HG03469 (cell line): ENCODE data around the gene AHSG.

Source experiments
- ATAC-seq: cut with Tn5 transposase; IDR thresholded peaks from one replicate; pipeline ENCODE4 v1.9.1; 2021; ENCODE audit warnings: mild to moderate bottlenecking, moderate library complexity, moderate number of reproducible peaks; ENCODE audit not compliant: unreplicated experiment

AHSG gene

DNA sequence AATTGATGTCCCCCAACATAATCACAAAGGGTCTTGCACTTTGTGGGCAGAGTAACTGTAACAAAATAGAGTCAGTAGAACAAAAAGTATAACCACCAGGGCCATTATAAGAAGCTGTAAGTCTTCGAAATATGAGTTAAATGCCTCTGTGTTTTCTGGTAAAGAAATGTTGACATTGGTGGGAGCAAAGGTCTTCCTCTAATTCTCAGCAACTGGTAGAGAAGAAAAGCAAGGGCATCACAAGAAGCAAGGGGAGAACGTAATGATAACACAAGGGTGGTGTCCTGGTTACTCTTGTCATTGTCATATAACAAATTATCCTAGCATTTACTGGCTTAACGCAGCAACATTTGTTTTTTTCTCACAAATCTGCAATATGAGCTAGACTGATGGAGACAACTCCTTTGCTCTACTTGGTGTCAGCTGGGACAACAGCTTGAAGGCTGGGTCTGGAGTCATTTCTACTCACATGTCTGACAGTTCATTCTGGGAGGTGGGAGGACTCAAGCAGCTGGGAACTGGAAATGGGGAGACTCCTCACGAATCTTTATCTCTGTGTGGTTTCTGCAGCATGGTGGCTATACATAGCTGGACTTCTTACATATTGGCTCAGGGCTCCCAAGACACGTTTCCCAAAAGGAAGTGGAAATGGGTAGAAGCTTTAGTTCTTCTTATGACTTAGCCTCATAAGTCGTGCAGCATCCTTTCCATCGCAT lies 22.1 kb upstream of the AHSG start:
- ATAC-seq = no peak

DNA sequence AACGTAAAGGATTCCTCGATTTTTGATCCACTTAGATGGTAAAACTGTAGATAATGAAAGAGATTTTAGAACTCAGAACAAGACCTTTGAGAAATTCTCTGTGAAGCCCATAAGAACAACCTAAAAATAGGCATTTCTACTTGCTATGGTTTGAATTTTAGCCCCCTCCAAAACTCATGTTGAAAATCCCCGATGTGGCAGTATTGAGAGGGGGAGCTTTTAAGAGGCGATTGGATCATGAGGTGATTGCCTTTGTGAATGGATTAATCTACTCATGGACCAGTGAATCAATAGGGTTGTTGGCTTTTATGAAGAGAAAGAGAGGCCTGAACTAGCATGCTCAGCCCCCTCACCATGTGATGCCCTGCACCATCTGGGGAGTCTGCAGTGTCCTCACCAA lies 20.2 kb upstream of the AHSG start:
- ATAC-seq = no peak

DNA sequence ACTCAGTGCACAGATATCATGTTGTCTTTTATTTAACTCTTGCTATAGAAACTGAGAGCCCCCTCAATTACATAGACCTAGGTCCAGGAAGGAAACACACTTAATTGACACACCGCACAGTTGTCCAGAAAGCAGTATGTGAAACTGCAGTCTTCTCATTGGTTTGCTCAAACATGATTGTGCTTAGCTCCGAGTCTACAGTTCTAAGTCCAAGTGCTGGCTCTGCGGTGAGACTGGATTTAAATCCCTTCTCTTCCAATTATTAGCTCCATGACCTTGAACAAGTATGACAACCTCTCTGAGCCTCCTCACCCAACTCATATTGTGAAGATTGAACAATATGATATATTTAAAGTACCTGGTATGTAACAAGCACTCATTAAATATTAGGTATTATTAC lies 19.0 kb upstream of the AHSG start:
- ATAC-seq = no peak

DNA sequence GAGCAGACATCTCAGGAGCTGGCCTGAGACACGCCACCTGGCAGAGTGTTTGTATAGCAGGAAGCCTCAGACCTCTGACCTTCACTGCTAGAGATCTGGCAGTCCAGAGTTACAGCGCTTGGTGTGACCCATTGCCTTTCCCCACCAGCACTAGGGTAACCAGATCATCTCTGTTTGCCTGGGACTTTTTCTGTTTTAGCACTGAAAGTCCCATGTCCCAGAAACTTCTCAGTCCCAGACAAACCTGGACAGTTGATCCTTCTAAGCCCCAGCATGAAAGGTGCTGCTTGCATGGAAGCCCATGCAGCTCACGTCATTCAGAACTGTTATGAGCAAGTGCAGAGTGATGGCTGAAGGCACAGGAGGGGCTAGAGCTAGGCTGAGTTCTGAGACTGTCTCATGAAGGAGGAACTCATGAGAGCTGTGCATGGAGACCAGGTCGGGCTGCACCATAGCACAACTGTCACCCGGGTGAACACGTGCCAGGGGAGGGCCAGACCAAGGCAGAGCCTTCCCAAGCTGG lies 18.2 kb upstream of the AHSG start:
- no peak for ATAC-seq

DNA sequence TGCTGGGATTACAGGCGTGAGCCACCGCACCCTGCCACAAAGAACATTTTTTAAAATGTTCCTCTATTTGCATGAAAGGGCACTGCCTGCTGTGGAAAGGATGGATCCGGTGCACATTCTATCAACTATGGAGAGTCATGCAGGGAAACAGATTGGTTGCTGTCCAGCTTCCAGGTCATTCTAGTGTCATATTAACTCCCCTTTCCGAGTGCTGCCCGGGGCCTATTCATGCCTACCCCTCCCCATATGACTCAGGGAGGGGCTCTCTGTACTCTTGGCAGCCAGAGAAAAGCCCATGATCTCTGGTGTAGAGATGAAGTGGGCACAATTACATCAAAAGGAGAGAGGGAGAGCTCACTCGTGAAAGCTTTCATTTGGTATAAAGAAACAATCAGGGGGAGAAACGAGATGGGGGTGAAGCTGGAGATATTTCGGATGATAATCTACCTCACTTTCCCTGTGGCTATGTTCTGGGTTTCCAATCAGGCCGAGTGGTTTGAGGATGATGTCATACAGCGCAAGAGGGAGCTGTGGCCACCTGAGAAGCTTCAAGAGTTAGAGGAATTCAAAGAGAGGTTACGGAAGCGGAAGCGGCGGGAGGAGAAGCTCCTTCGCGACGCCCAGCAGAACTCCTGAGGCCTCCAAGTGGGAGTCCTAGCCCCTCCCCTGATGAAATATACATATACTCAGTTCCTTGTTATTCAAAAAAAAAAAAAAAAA lies 16.1 kb upstream of the AHSG start:
- ATAC-seq = no peak

DNA sequence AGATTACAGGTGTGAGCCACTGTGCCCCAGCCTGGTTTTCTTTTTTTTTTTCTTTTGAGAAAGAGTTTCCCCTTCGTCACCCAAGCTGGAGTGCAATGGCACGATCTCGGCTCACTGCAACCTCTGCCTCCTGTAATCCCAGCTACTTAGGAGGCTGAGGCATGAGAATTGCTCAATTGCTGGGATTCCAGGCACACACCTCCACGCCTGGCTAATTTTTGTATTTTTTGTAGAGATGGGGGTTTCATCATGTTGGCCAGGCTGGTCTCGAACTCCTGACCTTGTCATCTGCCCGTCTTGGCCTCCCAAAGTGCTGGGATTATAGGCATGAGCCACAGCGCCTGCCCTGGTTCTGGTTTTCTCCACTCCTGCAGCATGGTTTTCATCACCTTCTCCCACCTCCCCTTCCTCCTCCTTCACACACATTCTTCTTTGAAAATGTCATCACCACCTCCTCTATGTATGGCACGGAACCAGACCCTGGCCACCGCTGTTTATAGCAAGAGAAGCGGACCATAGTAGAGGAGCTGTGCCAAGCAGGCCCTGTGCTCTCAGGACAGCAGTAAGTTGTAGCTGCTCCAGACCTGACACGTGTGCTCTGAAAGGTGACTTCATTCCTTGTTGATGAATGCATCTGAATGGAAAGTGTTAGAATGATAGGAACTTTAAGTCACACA lies 14.6 kb upstream of the AHSG start:
- no peak for ATAC-seq

DNA sequence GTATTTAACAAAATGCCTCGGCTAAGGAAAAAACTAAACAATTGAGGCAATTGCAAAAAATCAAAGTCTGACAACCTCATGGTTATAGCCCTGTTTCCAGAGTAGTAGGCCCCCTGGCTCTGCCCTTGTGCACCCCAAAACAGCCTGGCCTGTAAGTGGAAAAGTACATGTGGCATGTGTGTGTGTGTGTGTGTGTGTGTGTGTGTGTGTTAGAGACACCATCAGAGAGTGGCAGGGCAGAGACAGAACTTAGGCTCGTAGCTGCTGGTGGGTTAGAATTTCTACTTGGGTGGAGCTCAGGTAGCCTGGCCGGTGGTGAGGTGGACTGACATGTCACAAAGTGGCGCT lies 14.1 kb upstream of the AHSG start:
- no peak for ATAC-seq

DNA sequence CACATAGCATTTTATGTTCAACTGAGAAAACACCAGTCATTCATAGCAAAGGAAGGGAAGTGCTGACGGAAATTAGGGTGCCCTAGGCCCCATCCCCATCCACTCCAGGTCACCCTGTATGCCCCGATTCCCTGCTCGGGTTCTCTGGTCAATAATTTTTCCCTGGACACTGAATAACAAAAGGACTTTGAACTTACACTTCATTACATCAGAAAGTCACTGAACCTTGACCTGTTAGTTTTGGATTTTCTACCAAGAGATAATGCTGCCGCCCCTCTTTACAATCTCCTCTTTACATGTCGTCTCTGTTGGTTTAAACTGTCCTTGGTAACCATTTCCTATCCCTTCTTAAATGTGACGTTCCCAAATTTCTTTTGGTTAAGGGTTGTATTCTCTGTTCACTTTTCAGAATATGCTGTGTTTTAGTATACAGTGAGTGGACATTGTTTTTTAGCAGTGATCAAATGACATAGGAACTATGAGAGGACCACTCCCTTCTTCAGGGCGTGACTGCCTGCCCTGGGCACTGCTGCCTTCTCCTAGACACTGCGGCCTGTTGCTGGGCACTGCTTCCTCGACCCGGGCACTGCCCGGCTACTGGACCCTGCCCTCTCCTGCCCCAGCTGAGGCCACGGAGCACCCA lies 13.6 kb upstream of the AHSG start:
- ATAC-seq = no peak

DNA sequence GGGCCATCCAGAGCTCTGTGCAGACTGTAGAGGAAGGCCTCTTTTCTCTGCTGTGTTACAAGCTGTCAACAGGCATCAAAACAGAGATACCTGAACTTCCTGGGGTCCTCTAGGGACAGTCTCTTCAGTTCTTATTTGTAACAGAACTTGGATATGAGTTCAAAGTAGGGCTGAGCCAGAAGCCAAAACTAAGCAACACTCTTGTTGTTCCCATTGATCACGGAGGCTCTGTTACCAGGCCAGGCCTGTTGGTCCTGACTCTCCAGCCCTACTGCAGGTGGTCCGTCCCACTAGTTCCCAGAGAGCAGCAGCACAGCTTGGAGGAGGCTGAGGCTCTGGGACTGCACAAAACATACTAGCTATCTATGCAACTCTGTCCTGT lies 13.1 kb upstream of the AHSG start:
- ATAC-seq = no peak

DNA sequence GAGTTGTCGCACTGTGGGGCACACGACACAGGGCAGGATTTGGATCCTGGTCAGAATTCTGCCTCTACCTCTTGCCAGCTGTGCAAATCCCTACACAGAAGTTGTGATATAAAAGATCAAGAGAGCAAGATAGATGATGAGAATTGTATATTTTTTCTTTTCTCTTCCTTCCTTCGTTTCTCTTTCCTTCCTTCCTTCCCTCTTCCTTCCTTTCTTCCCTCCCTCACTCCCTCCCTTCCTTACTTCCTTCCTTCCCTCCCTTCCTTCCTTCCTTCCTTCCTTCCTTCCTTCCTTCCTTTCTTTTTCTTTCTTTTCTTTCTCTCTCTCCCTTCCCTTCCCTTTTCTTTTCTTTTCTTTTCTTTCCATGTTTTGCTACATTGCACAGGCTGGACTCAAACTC lies 12.0 kb upstream of the AHSG start:
- no peak for ATAC-seq

DNA sequence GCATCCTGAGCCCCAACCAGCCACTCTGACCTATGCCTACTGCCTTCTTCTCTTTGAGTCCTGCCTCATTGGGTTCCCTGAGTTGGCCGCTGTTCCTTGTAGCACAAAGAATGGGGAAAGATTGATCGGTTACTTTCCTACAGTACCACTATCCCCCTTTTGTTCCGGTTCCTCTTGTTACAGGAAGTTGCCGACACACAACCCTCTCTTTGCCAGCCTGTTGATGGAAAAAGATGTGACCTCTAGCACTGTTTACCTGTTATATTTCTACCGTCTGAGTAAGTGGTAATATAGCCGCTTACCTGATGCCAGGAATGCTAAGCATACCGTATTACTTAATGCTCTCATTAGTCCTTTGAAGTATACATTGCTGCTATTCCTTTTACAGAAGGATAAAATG lies 9.7 kb upstream of the AHSG start:
- no peak for ATAC-seq

DNA sequence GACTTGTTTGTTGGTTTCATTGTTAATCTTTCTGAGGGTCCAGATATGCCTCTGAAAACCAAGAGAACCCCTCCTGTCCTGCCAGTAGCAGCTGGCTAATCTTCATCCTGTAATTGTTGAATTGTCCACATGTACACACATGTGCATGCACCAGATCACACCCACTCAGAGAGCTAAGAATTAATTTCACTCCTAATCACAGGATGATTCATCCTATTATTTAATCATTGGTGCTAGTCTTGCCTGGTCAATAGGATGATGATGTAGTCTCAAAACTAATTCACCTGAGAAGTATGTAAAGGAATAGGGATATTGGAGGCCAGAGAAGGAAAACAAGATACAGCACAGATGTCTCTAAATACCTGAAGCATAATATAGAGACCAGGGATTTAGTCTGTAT lies 7.8 kb upstream of the AHSG start:
- ATAC-seq = no peak

DNA sequence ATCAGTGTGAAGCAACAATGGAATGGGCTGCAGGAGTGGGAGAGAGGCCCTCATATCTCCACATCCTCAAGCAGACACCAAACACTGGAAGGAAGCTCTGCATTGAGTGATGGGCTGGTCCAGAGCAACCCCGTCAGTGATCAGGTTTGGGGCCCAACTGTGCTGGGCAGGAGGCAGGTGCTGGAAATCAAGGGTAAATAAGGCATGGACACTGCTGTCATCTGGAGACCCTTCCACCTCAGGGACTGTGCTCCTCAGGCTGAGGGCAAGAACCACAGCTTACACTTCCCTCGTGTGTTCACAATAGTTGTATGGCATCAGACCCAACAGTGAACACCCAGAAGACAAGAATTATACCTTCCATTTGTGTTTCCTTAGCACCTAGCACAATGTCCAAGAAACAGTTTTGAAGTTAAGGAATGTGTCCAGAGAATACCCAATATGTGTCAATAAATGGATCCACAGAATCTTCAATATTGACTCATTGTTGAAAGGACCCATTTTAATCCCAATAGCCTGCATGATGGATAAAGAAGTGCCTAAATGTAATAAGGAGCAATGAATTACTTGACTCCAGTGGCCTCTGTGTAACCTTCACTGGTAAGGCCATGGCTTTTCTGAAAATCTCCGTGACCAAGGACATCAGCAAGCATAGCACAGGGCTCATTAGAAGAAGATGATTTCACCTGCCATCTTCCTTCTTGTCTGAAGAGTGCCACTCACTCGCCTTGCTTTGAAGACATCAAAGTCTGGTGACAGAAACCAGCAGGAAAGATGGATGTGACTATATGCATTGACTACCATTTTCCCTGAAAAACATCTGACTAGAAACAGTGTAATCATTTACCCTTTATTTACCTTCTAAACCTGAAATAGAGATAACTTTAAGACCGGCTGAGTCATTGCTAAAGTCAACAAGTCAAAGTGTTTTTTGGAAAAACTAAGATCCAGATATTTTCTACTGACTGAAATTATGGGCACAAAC lies 7.0 kb upstream of the AHSG start:
- no peak for ATAC-seq

DNA sequence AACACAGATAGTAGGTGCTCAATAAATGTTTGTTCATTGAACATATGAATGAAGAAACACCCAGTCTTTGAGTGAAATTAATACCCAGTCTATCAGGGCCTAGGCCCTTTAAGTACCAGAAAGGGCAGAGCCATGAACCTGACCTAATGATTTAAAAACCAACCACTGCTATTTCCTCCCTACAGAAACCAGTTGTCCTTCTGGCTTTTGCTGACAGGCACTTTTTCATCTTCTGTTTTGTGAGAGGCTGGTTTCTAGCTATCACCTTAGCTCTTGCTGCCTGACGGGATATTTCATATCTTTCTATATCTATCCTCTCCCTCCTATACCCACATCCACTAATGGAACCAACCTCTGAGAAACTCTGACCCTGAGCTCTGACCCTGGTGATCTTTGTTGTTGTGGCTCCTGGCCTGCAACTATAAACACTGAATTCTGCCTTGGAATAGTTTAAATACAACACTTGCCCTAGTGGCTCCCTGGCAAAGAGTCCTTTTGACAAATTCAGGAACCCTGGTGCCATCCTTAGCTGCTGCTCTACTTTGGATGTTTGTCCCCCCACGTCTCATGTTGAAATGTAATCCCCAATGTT lies 4.1 kb upstream of the AHSG start:
- no peak for ATAC-seq

DNA sequence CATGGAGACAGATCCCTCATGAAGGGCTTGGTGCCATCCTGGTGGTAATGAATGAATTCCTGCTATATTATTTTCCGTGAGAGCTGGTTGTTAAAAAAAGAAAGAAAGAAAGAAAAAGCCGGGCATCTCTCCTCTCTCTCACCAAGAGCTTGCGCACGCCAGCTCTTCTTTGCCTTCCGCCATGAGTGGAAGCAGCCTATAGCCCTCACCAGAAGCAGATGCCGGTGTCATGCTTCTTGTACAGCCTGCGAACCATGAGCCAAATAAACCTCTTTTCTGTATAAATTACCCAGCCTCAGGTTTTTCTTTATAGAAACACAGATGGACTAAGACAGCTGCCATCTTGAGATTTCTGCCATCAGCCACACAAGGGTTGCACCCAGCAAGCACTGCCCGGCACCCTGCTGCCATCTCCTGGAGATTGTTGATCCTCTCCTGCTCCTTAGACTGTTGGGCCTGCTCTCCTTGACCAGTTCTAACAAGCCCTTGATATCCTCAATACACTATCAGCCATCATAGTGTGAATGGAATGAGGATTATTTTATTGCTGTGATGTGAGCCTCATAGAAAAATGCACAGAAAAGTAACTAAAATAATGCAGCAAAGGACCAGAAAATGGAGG lies 3.5 kb upstream of the AHSG start:
- no peak for ATAC-seq

DNA sequence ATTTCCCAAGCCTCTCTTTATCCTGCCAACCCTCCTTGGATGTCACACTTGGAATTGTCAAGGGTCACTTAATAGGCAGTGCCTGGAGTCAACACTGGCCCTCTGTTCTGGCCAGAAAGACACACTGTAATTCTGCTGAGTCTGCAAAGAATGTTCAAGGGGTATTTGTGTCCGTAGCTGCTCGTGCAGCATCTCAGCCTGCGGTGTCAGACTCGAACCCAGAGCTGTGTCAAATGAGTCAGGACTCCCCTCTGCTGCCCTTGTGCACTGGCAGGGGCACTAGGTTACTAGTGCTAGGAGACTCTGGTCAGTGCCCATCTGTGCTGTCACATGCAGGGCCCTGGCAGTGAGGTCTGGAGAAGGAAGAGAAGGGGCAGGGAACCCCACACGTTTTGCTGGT lies 795 bp upstream of the AHSG start:
- ATAC-seq = no peak

DNA sequence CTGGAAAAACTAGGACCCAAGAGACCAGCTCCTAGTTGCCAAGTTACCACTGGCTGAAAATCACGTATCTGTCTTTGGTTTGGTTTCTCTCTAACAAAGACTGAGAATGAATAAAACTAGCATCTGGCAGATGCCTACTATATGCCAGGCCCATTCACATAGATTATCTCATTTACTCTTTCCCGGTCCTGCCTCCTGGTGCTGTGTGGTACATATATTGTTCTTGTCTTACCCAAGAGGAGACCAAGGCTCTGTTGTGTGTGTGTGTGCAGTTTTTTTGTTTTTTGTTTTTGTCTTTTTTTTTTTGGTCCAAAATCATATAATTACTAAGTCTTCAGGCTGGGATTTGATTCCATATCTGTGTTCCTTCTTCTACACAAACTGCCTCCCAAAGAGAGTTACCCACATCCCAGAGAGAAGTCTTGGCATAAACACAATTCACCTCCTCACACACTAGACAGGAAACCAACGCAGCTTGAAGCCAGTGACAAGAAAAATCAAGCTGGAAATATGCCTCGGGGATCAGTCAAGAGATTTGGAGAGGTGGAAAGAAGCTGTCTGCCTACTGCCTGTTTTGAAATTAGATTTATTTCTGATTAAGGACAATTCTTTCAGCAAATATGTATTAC lies 891 bp downstream of the AHSG start:
- no peak for ATAC-seq

DNA sequence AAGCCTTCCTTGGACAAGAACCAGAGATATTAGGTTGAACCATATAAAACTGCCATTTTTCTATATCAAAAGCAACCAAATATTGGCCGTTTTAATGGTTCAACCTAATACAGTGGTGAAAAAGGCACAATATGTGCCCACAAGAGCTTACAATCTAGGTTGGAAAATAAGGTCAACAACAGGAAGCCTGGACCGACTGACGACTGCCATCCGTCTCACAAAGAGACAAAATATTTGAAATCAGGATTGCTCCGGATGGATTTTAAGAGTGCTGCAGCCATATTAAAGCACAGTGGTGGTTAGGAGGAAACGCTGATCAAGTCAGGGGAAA lies 1.4 kb downstream of the AHSG start:
- no peak for ATAC-seq
